ENCODE data around the gene RNASE4.
"Not testable (repeated sequence)": the region's sequence is repeated elsewhere in the genome, so short reads cannot be mapped to it uniquely, and the experiment has no call there.

RNASE4 gene

GRCh38 chr14:20683891-20684661, at the start of gene RNASE4:
Gene RNASE4, plus strand, starts transcription at chr14:20684560. Its CDS starts 14,812 bp downstream, at chr14:20699372.
- DNase-seq, result no peak

GRCh38 chr14:20641591-20641990, 42.8 kb upstream of the RNASE4 start, which contains the start of gene OR6S1:
Gene OR6S1, minus strand, starts transcription at chr14:20641691. Its CDS starts 0 bp downstream, at chr14:20641691.
- DNase-seq, result no peak

- no peak for DNase-seq
Measured at GRCh38 chr14:20642182-20642581, 42.2 kb upstream of the RNASE4 start.

- not testable (repeated sequence) for DNase-seq
Measured at GRCh38 chr14:20642755-20643154, 41.6 kb upstream of the RNASE4 start.

- no peak for DNase-seq
Measured at GRCh38 chr14:20644520-20644919, 39.8 kb upstream of the RNASE4 start.

- no peak for DNase-seq
Measured at GRCh38 chr14:20645481-20645880, 38.9 kb upstream of the RNASE4 start.

GRCh38 chr14:20652996-20653975, 31.1 kb upstream of the RNASE4 start:
- DNase-seq, result no peak

- no peak for DNase-seq
Measured at GRCh38 chr14:20655851-20656250, 28.5 kb upstream of the RNASE4 start.

GRCh38 chr14:20656274-20656673, 28.1 kb upstream of the RNASE4 start:
- DNase-seq, result no peak

GRCh38 chr14:20657216-20658211, 26.8 kb upstream of the RNASE4 start:
- no peak for DNase-seq

- DNase-seq, result no peak
Measured at GRCh38 chr14:20658246-20658645, 26.1 kb upstream of the RNASE4 start.

GRCh38 chr14:20659336-20659735, 25.0 kb upstream of the RNASE4 start:
- DNase-seq, result no peak

- no peak for DNase-seq
Measured at GRCh38 chr14:20659813-20660395, 24.5 kb upstream of the RNASE4 start.

GRCh38 chr14:20661197-20661596, 23.2 kb upstream of the RNASE4 start:
- DNase-seq, result no peak

GRCh38 chr14:20662968-20663732, 21.2 kb upstream of the RNASE4 start:
- no peak for DNase-seq

- DNase-seq, result not testable (repeated sequence)
Measured at GRCh38 chr14:20666400-20666961, 17.9 kb upstream of the RNASE4 start.

- no peak for DNase-seq
Measured at GRCh38 chr14:20667957-20668356, 16.4 kb upstream of the RNASE4 start.

GRCh38 chr14:20668969-20669368, 15.4 kb upstream of the RNASE4 start:
- no peak for DNase-seq

GRCh38 chr14:20671597-20672283, 12.6 kb upstream of the RNASE4 start:
- DNase-seq, result no peak

GRCh38 chr14:20675669-20676068, 8.7 kb upstream of the RNASE4 start:
- no peak for DNase-seq
